ENCODE measurements around the gene PTPRR. TPM values are rescaled to one million over a fixed set of nuclear protein-coding genes. Genes with fewer than 3 reads are reported as not detected.

The PTPRR gene
- total and polyA plus RNA-seq, 2 donors from 2014 or later, result 0.50 to 0.86 TPM

GRCh38 chr12:70840656-70841350 is 79.7 kb downstream of the PTPRR start:
- no peak overlapping the region for H3K27ac ChIP-seq (ENCODE audit: low read depth in 2 of 2, low read length in 2 of 2)
- FAIRE-seq (no peak), DNase-seq (no peak)
- intact Hi-C loops (cut with DNase I), result no loop called here
- TF ChIP-seq CTCF (IDR thresholded peaks at IDR 0.05; ENCODE audit: borderline replicate concordance, extremely low read depth, insufficient read depth), result no peak
- H3K4me1 ChIP-seq (ENCODE audit: control insufficient read depth in 2 of 3, insufficient read depth in 2 of 3, low read depth in 1 of 3, low read length in 3 of 3), result no peaks in the 10 kb centered on the region
- no peak overlapping the region for H3K4me3 ChIP-seq (ENCODE audit: low read length in 3 of 3)
- no peak overlapping the region for H3K9ac ChIP-seq (ENCODE audit: low read length in 3 of 3)
- no peaks in the 10 kb centered on the region for H3K27me3 ChIP-seq (ENCODE audit: control insufficient read depth, insufficient read depth, low read length)
- H3K36me3 ChIP-seq (ENCODE audit: control insufficient read depth in 2 of 3, insufficient read depth in 3 of 3, low read length in 3 of 3), result no peaks in the 10 kb centered on the region
- H3K9me3 ChIP-seq (ENCODE audit: control insufficient read depth in 2 of 3, insufficient read depth in 1 of 3, low read length in 3 of 3), result no peaks in the 10 kb centered on the region

- no peak for TF ChIP-seq CTCF (IDR thresholded peaks at IDR 0.05; ENCODE audit: borderline replicate concordance, extremely low read depth, insufficient read depth)
- DNase-seq (no peak), FAIRE-seq (no peak)
- Histone ChIP-seq H3K27ac (ENCODE audit: low read depth in 2 of 2, low read length in 2 of 2) (no peak overlapping the region), H3K4me1 (ENCODE audit: control insufficient read depth in 2 of 3, insufficient read depth in 2 of 3, low read depth in 1 of 3, low read length in 3 of 3) (no peaks in the 10 kb centered on the region), H3K27me3 (ENCODE audit: control insufficient read depth, insufficient read depth, low read length) (no peaks in the 10 kb centered on the region), H3K36me3 (ENCODE audit: control insufficient read depth in 2 of 3, insufficient read depth in 3 of 3, low read length in 3 of 3) (no peaks in the 10 kb centered on the region), H3K4me3 (ENCODE audit: low read length in 3 of 3) (no peak overlapping the region), H3K9ac (ENCODE audit: low read length in 3 of 3) (no peak overlapping the region), H3K9me3 (ENCODE audit: control insufficient read depth in 2 of 3, insufficient read depth in 1 of 3, low read length in 3 of 3) (no peaks in the 10 kb centered on the region)
- intact Hi-C loops (cut with DNase I), result no loop called here
These were observed 81.0 kb downstream of the PTPRR start for GRCh38 chr12:70839544-70839943.

- Histone ChIP-seq H3K27ac (ENCODE audit: low read depth in 2 of 2, low read length in 2 of 2) (no peak overlapping the region), H3K9me3 (ENCODE audit: control insufficient read depth in 2 of 3, insufficient read depth in 1 of 3, low read length in 3 of 3) (no peaks in the 10 kb centered on the region), H3K4me1 (ENCODE audit: control insufficient read depth in 2 of 3, insufficient read depth in 2 of 3, low read depth in 1 of 3, low read length in 3 of 3) (no peaks in the 10 kb centered on the region), H3K27me3 (ENCODE audit: control insufficient read depth, insufficient read depth, low read length) (no peaks in the 10 kb centered on the region), H3K4me3 (ENCODE audit: low read length in 3 of 3) (no peak overlapping the region), H3K9ac (ENCODE audit: low read length in 3 of 3) (no peak overlapping the region), H3K36me3 (ENCODE audit: control insufficient read depth in 2 of 3, insufficient read depth in 3 of 3, low read length in 3 of 3) (no peaks in the 10 kb centered on the region)
- DNase-seq, result no peak
- FAIRE-seq, result no peak
- no peak for TF ChIP-seq CTCF (IDR thresholded peaks at IDR 0.05; ENCODE audit: borderline replicate concordance, extremely low read depth, insufficient read depth)
- intact Hi-C loops (cut with DNase I), result no loop called here
These were observed 82.4 kb downstream of the PTPRR start for GRCh38 chr12:70838127-70838526.

- Histone ChIP-seq H3K4me1 (ENCODE audit: control insufficient read depth in 2 of 3, insufficient read depth in 2 of 3, low read depth in 1 of 3, low read length in 3 of 3) (no peaks in the 10 kb centered on the region), H3K27me3 (ENCODE audit: control insufficient read depth, insufficient read depth, low read length) (no peaks in the 10 kb centered on the region), H3K9me3 (ENCODE audit: control insufficient read depth in 2 of 3, insufficient read depth in 1 of 3, low read length in 3 of 3) (no peaks in the 10 kb centered on the region), H3K36me3 (ENCODE audit: control insufficient read depth in 2 of 3, insufficient read depth in 3 of 3, low read length in 3 of 3) (no peaks in the 10 kb centered on the region), H3K4me3 (ENCODE audit: low read length in 3 of 3) (no peak overlapping the region), H3K9ac (ENCODE audit: low read length in 3 of 3) (no peak overlapping the region), H3K27ac (ENCODE audit: low read depth in 2 of 2, low read length in 2 of 2) (no peak overlapping the region)
- intact Hi-C loops (cut with DNase I), result no loop called here
- FAIRE-seq (no peak), DNase-seq (no peak)
- TF ChIP-seq CTCF (IDR thresholded peaks at IDR 0.05; ENCODE audit: borderline replicate concordance, extremely low read depth, insufficient read depth), result no peak
These were observed 83.5 kb downstream of the PTPRR start for GRCh38 chr12:70837026-70837425.

All from kidney (tissue), 14 donors.